ENCODE measurements around the gene CAPRIN2.

CAPRIN2 gene

GRCh38 chr12:30753233-30753632 is 1.5 kb downstream of the CAPRIN2 start:
- Histone ChIP-seq H3K9me3 (ENCODE audit: control insufficient read depth, insufficient read depth, low read length) (no peaks in the 10 kb centered on the region), H3K36me3 (ENCODE audit: insufficient read depth, low read length) (peaks cover 3% of the 10 kb centered on the region; the same call in 1 of the 2 replicates), H3K4me1 (ENCODE audit: insufficient read depth, low read length) (peaks cover 12% of the 10 kb centered on the region), H3K9ac (ENCODE audit: low read depth, low read length) (peak overlapping the region; percentile 94)

- peaks cover 12% of the 10 kb centered on the region for H3K4me1 ChIP-seq (ENCODE audit: insufficient read depth, low read length)
- H3K36me3 ChIP-seq (ENCODE audit: insufficient read depth, low read length), result peaks cover 3% of the 10 kb centered on the region; the same call in 1 of the 2 replicates
- no peaks in the 10 kb centered on the region; the same call in 1 of the 2 replicates for H3K9me3 ChIP-seq (ENCODE audit: control insufficient read depth, insufficient read depth, low read length)
- H3K9ac ChIP-seq (ENCODE audit: low read depth, low read length), result peak overlapping the region; percentile 30; the same call in 1 of the 2 replicates
These were observed 2.5 kb downstream of the CAPRIN2 start for GRCh38 chr12:30752255-30752654.

GRCh38 chr12:30748147-30748546 is 6.6 kb downstream of the CAPRIN2 start:
- peaks cover 11% of the 10 kb centered on the region; the same call in 1 of the 2 replicates for H3K36me3 ChIP-seq (ENCODE audit: insufficient read depth, low read length)
- H3K4me1 ChIP-seq (ENCODE audit: insufficient read depth, low read length), result peaks cover 12% of the 10 kb centered on the region
- H3K9me3 ChIP-seq (ENCODE audit: control insufficient read depth, insufficient read depth, low read length), result no peaks in the 10 kb centered on the region; the same call in 1 of the 2 replicates
- no peak overlapping the region for H3K9ac ChIP-seq (ENCODE audit: low read depth, low read length)

- Histone ChIP-seq H3K9me3 (ENCODE audit: control insufficient read depth, insufficient read depth, low read length) (no peaks in the 10 kb centered on the region; the same call in 1 of the 2 replicates), H3K4me1 (ENCODE audit: insufficient read depth, low read length) (peaks cover under 1% of the 10 kb centered on the region; the same call in 1 of the 2 replicates), H3K36me3 (ENCODE audit: insufficient read depth, low read length) (peaks cover 11% of the 10 kb centered on the region; the same call in 1 of the 2 replicates), H3K9ac (ENCODE audit: low read depth, low read length) (no peak overlapping the region)
These were observed 8.6 kb downstream of the CAPRIN2 start for GRCh38 chr12:30746190-30746589.

- Histone ChIP-seq H3K9me3 (ENCODE audit: control insufficient read depth, insufficient read depth, low read length) (no peaks in the 10 kb centered on the region; the same call in 1 of the 2 replicates), H3K4me1 (ENCODE audit: insufficient read depth, low read length) (no peaks in the 10 kb centered on the region; the same call in 1 of the 2 replicates), H3K9ac (ENCODE audit: low read depth, low read length) (no peak overlapping the region), H3K36me3 (ENCODE audit: insufficient read depth, low read length) (peaks cover 9% of the 10 kb centered on the region; the same call in 1 of the 2 replicates)
These were observed 10.4 kb downstream of the CAPRIN2 start for GRCh38 chr12:30744321-30744720.

- peaks cover 6% of the 10 kb centered on the region for H3K36me3 ChIP-seq (ENCODE audit: insufficient read depth, low read length)
- no peaks in the 10 kb centered on the region for H3K9me3 ChIP-seq (ENCODE audit: control insufficient read depth, insufficient read depth, low read length)
- H3K9ac ChIP-seq (ENCODE audit: low read depth, low read length), result no peak overlapping the region
- H3K4me1 ChIP-seq (ENCODE audit: insufficient read depth, low read length), result no peaks in the 10 kb centered on the region; the same call in 1 of the 2 replicates
These were observed 14.5 kb downstream of the CAPRIN2 start for GRCh38 chr12:30740274-30740673.

GRCh38 chr12:30739020-30739419 is 15.7 kb downstream of the CAPRIN2 start:
- Histone ChIP-seq H3K36me3 (ENCODE audit: insufficient read depth, low read length) (peaks cover 12% of the 10 kb centered on the region), H3K4me1 (ENCODE audit: insufficient read depth, low read length) (no peaks in the 10 kb centered on the region; the same call in 1 of the 2 replicates), H3K9me3 (ENCODE audit: control insufficient read depth, insufficient read depth, low read length) (no peaks in the 10 kb centered on the region), H3K9ac (ENCODE audit: low read depth, low read length) (no peak overlapping the region)

GRCh38 chr12:30732954-30733637 is 21.7 kb downstream of the CAPRIN2 start:
- no peak overlapping the region for H3K9ac ChIP-seq (ENCODE audit: low read depth, low read length)
- no peaks in the 10 kb centered on the region; the same call in 1 of the 2 replicates for H3K9me3 ChIP-seq (ENCODE audit: control insufficient read depth, insufficient read depth, low read length)
- peaks cover 20% of the 10 kb centered on the region for H3K36me3 ChIP-seq (ENCODE audit: insufficient read depth, low read length)
- H3K4me1 ChIP-seq (ENCODE audit: insufficient read depth, low read length), result no peaks in the 10 kb centered on the region

GRCh38 chr12:30730011-30730410 is 24.7 kb downstream of the CAPRIN2 start:
- no peak overlapping the region for H3K9ac ChIP-seq (ENCODE audit: low read depth, low read length)
- H3K4me1 ChIP-seq (ENCODE audit: insufficient read depth, low read length), result peaks cover 4% of the 10 kb centered on the region; the same call in 1 of the 2 replicates
- H3K9me3 ChIP-seq (ENCODE audit: control insufficient read depth, insufficient read depth, low read length), result no peaks in the 10 kb centered on the region; the same call in 1 of the 2 replicates
- H3K36me3 ChIP-seq (ENCODE audit: insufficient read depth, low read length), result peaks cover 11% of the 10 kb centered on the region

- peaks cover 4% of the 10 kb centered on the region; the same call in 1 of the 2 replicates for H3K4me1 ChIP-seq (ENCODE audit: insufficient read depth, low read length)
- no peaks in the 10 kb centered on the region; the same call in 1 of the 2 replicates for H3K9me3 ChIP-seq (ENCODE audit: control insufficient read depth, insufficient read depth, low read length)
- H3K9ac ChIP-seq (ENCODE audit: low read depth, low read length), result no peak overlapping the region
- H3K36me3 ChIP-seq (ENCODE audit: insufficient read depth, low read length), result peaks cover 8% of the 10 kb centered on the region
These were observed 25.2 kb downstream of the CAPRIN2 start for GRCh38 chr12:30729547-30729946.

GRCh38 chr12:30726647-30727046 is 28.1 kb downstream of the CAPRIN2 start:
- Histone ChIP-seq H3K9me3 (ENCODE audit: control insufficient read depth, insufficient read depth, low read length) (no peaks in the 10 kb centered on the region), H3K9ac (ENCODE audit: low read depth, low read length) (no peak overlapping the region), H3K36me3 (ENCODE audit: insufficient read depth, low read length) (peaks cover 8% of the 10 kb centered on the region), H3K4me1 (ENCODE audit: insufficient read depth, low read length) (peaks cover 4% of the 10 kb centered on the region; the same call in 1 of the 2 replicates)

GRCh38 chr12:30725739-30726138 is 29.0 kb downstream of the CAPRIN2 start:
- no peaks in the 10 kb centered on the region for H3K9me3 ChIP-seq (ENCODE audit: control insufficient read depth, insufficient read depth, low read length)
- no peak overlapping the region for H3K9ac ChIP-seq (ENCODE audit: low read depth, low read length)
- H3K36me3 ChIP-seq (ENCODE audit: insufficient read depth, low read length), result peaks cover 8% of the 10 kb centered on the region
- H3K4me1 ChIP-seq (ENCODE audit: insufficient read depth, low read length), result peaks cover 4% of the 10 kb centered on the region; the same call in 1 of the 2 replicates

- peaks cover 5% of the 10 kb centered on the region; the same call in 1 of the 2 replicates for H3K4me1 ChIP-seq (ENCODE audit: insufficient read depth, low read length)
- H3K9me3 ChIP-seq (ENCODE audit: control insufficient read depth, insufficient read depth, low read length), result no peaks in the 10 kb centered on the region
- H3K9ac ChIP-seq (ENCODE audit: low read depth, low read length), result no peak overlapping the region
- H3K36me3 ChIP-seq (ENCODE audit: insufficient read depth, low read length), result peaks cover 7% of the 10 kb centered on the region
These were observed 35.7 kb downstream of the CAPRIN2 start for GRCh38 chr12:30719060-30719459.

GRCh38 chr12:30707613-30708342 is 47.0 kb downstream of the CAPRIN2 start:
- H3K9me3 ChIP-seq (ENCODE audit: control insufficient read depth, insufficient read depth, low read length), result no peaks in the 10 kb centered on the region
- H3K36me3 ChIP-seq (ENCODE audit: insufficient read depth, low read length), result no peaks in the 10 kb centered on the region; the same call in 1 of the 2 replicates
- H3K4me1 ChIP-seq (ENCODE audit: insufficient read depth, low read length), result peaks cover 3% of the 10 kb centered on the region; the same call in 1 of the 2 replicates
- H3K9ac ChIP-seq (ENCODE audit: low read depth, low read length), result no peak overlapping the region
